H1 (cell line): ENCODE measurements around the gene VSTM2B. TPM values are rescaled to one million over a fixed set of nuclear protein-coding genes. Genes with fewer than 3 reads are reported as not detected.

Source experiments
- CBX5 ChIP-seq: fragments of 300-800, 300-1000 bp; sonication (generic); IDR thresholded peaks from 2 replicates; pipeline ENCODE4 v1.7.1; 2016; ENCODE audit warnings: antibody characterized with exemption, low read length, low read depth
- EGR1 ChIP-seq: IDR thresholded peaks from 2 replicates; pipeline ENCODE4 v1.6.1; 2011; ENCODE audit warnings: low read depth, low read length, borderline replicate concordance
- EZH2 ChIP-seq: fragments of 200-600 bp; sonication (generic); IDR thresholded peaks from 2 replicates; pipeline ENCODE4 v1.7.1; 2012; ENCODE audit warnings: low read depth, mild to moderate bottlenecking, moderate library complexity, low read length, inconsistent platforms; ENCODE audit not compliant: severe bottlenecking
- FOSL1 ChIP-seq: IDR thresholded peaks from 2 replicates; pipeline ENCODE4 v1.6.1; 2011; ENCODE audit warnings: mild to moderate bottlenecking, low read depth, low read length, moderate library complexity; ENCODE audit not compliant: insufficient read depth
- GTF2F1 ChIP-seq: IDR thresholded peaks from 2 replicates; pipeline ENCODE4 v1.6.1; 2012; ENCODE audit warnings: low read depth, low read length, improper control_type of control experiment, borderline replicate concordance
- JUN ChIP-seq: IDR thresholded peaks from 2 replicates; pipeline ENCODE4 v1.6.1; 2011; ENCODE audit warnings: low read depth, mild to moderate bottlenecking, improper control_type of control experiment, low read length
- SUZ12 ChIP-seq: fragments of 200-600 bp; sonication (generic); IDR thresholded peaks from 2 replicates; pipeline ENCODE4 v1.6.1; 2012; ENCODE audit warnings: mild to moderate bottlenecking, inconsistent platforms, low read length, moderate library complexity, mixed read lengths
- polyA plus RNA-seq, 7 experiments: library from polyadenylated mRNA; depleted of rRNA in 3 of 7; stranded (reverse) in 5 of 7; unstranded in 2 of 7; fragments of >200 nt in 5 of 7; fragments of 200-250 nt in 2 of 7; gene quantifications; 1 replicate in 5 of 7; 2 replicates in 1 of 7; 4 replicates in 1 of 7; pipeline versions ENCODE4 v1.2.1 to v1.2.3, GENCODE V29; 2011 to 2013; ENCODE audit warnings: missing spikeins in 2 of 7, mixed read lengths in 2 of 7
- total RNA-seq: library from RNA; stranded (reverse); fragmentation: NEBNext Ultra II Directional; extraction: Animal tissue kit (Norgen Biotek cat#: 25700); gene quantifications from 2 replicates; pipeline ENCODE4 v1.2.1, GENCODE V29; 2021
- TF ChIP-seq, protein P1 (sequence below): IDR thresholded peaks from 2 replicates; pipeline ENCODE4 v1.6.1; 2011; ENCODE audit warnings: low read length, improper control_type of control experiment

Gene VSTM2B
- total and polyA plus RNA-seq, 2 of the 8 experiments (the other 6 are each of a cell fraction or from before 2014, with no cell fraction given), result 0.82 to 1.5 TPM

DNA sequence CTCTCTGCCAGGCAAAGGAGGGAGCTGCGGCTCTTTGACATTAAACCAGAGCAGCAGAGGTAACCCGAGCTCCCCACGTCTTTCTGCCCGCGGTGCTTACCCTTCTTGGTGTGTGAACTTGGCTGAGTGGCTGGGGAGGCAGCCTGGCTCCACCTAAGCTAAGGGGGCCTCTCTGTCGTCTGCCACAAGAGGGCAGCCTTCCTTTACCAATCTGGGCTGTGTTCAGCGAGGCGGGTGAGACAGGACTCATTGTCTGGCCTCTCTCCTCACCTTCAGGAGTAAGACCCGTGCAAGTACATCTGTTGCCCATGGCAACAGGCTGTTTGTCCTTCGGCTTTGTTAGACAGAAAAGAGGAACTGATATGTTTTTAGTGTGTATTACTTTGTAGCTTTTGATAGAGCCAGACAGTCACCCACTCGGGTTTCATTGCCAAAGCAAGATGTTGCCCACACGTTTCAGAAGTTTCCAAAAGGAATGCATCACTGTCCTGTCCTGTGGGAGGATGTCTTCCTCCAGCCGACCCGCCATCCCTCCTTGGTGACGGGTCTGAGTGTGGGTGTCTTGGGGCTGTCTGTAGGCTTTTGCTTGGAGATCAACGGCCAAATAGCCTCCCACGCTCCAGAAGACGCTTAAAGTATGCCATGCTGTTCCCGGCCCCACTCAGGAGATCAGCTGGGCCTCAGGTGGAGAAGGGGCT lies 84.9 kb downstream of the VSTM2B start (continued):
- TF ChIP-seq FOSL1 (no peak), SUZ12 (no peak), EGR1 (no peak), CBX5 (no peak), GTF2F1 (no peak), EZH2 (no peak), JUN (no peak)
- TF ChIP-seq, protein P1, sequence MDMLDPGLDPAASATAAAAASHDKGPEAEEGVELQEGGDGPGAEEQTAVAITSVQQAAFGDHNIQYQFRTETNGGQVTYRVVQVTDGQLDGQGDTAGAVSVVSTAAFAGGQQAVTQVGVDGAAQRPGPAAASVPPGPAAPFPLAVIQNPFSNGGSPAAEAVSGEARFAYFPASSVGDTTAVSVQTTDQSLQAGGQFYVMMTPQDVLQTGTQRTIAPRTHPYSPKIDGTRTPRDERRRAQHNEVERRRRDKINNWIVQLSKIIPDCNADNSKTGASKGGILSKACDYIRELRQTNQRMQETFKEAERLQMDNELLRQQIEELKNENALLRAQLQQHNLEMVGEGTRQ, result no peak
